Dermis microvascular lymphatic vessel endothelial cell (primary cell): ENCODE data around the gene MLF1. TPM values are rescaled to one million over a fixed set of nuclear protein-coding genes. Genes with fewer than 3 reads are reported as not detected.

Experiments used
- DNase-seq, 2 donors: peaks; one replicate each; pipeline versions ENCODE4 v3.0.0 to v3.0.0-alpha.2; 2010; ENCODE audit warnings: low read depth in 2 of 2
- total RNA-seq: library from RNA; depleted of rRNA; stranded (reverse); fragments of >200 nt; gene quantifications from 2 replicates; pipeline ENCODE4 v1.2.1, GENCODE V29; 2014

Gene MLF1
- total RNA-seq, 1 donor from 2014 or later: 4.6 TPM

DNA sequence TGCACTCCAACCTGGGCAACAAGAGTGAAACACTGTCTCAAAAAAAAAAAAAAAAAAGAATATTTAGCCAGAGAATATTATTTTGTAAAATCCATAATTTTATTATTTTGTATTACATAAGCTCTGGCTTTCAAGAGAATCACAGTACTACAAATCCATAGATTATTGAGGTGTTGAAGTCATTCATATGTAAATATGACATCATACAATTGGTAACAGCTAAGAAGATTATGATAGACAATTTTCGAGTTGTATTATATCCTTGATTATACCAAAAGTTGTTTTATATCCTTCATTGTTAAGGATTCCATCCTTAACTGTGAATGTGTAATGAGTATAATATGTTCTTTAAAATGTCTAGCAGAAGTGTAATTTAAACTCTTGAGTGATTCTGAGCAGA lies 3.7 kb downstream of the MLF1 start:
- DNase-seq: no peak

DNA sequence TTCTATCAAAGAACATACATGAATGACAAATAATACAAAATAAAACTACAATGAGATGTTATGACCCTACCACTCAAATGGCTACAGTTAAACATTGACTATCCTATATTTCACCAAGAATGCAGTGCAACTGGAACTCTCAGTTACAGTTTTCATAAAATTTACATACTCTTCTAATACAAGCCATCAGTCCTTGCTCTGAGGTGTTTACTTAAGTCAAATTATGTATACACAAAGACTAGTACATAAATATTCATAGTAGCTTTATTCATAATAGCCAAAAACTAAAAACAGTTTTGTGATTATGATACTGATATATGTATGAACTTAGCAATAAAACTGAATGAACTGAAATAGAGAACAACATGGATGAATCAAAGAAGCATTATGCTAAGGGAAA lies 19.2 kb downstream of the MLF1 start:
- no peak for DNase-seq

DNA sequence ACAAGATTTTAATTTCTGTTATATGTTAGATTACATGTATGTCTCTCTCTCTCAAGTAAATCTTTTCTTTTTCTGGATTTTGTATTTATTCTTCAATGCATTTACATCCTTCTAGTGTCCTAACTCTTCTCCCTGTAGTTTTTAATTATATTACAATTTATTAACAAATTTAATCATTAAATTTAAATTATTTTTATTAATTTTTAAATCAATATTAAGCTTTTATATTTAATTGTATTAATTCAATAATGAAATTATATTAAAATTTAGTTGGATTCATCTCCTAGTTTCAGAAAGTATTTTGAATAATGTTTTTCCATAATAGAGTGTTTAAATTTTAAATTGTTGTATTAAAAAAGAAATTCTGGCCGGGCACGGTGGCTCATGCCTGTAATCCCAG lies 29.8 kb downstream of the MLF1 start:
- DNase-seq: no peak

DNA sequence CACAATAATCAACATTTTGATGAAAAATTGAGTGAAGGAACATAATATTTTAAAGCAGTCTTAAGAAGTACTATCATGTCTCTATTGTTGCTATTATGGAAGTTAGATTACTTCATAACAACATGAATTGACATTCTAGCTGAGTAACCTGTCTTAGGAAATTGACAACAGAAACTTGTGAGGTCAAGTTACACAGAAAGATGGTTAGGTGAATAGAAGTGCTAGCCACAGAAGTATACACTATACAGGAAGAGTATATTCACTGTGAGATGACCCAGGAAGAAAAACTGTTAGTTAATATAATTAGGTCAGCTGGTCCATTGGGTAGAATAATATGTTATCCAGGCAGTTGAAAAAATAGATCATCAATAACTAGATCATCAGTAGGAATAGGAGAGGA lies 31.2 kb downstream of the MLF1 start:
- DNase-seq: no peak

DNA sequence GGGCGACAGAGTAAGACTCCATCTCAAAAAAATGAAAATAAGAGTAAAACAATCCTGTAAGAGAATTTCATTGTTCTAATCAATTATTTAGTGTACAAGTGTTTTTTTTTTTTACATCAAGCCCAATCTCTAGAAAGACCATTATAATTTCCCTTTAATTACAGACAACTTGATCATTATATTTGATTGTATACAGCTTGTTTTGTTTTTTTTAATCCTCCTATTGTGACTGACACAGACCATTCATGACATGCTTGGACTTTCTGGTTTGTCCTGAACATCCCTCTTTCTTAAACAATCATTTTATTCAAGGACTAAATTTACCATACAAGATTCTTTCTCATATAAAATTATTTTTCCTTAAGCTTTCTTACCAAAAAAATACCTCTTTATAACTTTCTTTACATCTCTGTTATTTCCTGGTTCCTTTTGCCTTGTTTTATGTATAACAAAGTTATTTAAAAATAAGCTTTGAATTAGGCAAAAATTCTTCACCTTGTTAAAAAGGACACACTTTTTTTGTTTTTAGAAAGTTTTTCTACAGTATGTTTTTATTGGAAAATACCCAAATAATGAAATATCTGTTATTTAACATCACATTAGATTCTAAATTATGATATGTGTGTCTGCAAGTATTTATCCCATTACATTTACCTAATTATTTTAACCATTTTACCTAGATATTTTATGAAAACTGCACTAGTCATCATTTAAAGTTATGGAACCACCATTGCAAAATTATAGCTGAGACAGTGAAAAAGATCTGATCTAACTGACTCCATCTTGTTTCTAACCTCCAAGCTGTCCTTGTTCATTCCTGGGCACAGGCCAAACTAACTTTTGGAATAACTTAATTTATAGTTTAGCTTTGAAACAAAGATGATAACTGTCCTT lies 47.2 kb downstream of the MLF1 start:
- no peak for DNase-seq

DNA sequence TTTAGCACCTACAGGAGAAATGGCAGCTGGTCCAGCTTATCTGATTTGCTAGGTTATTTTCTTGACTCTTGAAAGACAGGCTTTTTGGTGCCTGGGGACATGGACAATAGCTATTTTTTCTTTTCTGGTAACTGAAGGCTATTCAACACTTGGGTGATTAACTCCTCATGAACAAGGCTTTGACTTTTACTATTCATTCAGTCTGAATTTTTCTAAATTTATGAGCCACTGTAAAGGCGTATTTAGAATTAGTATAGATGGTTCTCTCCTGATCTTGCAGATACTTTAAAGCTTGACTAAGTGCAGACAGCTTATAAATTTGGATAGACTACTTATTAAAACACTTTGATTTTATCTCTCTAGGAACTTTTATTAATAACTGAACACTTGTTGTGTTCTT lies 54.9 kb downstream of the MLF1 start:
- DNase-seq: no peak

DNA sequence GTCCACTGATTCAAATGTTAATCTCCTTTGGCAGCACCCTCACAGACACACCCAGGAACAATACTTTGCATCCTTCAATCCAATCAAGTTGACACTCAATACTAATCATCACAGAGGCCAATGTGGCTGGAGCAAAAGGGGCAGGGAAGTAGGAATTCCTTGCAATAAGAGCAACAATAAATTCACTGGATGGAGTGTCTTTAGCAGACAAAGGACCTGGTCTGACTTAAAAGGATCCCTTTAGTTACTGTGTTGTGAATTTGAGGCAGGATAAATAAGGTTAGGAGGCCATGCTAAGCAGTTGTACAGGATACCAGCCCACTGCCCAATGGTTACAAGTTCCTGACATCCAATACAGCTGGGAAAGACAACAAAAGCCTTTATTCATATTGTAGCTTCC lies 61.0 kb downstream of the MLF1 start:
- no peak for DNase-seq

DNA sequence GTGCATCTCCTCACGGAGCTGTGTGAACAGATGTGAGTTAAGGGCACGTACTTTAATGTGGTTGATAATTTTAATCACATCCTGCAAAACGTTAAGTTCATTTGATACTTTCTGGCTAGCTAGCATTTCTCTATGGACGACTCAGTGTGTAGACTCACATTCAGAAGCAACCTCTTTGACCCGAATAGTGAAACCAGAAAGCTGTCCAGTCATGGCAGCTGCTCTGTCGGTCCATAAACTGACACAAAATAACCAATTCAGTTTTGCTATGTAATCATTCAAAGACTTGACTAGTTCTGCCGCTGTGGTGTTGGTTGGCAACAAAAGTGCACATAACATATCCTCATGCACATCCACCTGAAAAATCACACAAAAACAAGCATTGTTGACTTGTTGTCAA lies 69.7 kb downstream of the MLF1 start:
- no peak for DNase-seq

DNA sequence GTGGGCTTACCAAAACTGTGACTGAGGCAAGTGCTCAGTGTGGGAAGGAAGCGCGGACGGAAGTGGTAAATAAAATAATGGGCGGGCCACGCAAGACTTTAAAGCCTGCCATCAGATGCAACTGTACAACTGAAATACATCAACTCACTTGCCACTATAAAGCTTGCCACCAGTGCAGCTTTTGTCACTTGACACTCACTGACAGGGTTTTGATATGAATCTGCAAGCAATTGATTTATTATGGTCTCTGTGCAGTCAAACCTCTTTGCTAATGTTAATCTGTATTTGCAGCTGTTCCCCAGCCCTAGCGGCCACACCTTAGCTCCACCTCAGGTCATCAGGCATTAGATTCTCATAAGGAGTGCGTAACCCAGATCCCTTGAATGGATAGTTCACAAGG lies 71.0 kb downstream of the MLF1 start:
- DNase-seq: no peak

DNA sequence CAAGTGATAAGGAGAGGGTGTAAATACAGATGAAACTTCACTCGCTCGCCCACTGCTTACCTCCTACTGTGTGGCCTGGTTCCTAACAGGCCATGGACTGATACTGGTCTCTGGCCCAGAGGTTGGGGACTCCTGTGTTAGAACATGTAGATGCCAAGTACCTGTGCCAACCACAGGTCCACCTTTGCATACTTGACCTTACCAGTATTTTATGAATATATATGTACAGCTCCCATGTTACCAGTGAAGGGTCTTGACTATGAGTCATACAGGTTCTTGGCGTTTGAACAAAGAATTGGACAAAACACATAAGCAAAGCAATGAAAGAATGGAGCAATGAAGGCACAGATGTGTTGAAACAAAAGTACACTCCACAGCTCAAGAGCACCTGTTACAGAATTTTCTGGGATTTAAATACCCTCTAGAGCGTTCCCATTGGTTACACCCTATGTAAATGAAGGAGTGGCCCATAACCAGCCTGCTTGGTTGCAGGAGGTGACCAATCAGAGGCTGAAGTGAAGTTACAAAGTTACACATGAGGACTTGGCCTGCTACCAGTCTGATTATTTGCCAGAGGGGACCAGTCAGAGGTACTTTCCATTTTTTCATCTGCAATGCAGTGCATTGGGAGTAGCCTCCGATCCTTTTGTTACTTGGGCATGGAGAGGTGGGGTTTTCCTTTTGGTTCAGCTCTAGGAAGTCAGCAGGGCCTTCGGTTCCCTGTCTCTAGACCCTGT lies 71.6 kb downstream of the MLF1 start:
- DNase-seq: no peak

DNA sequence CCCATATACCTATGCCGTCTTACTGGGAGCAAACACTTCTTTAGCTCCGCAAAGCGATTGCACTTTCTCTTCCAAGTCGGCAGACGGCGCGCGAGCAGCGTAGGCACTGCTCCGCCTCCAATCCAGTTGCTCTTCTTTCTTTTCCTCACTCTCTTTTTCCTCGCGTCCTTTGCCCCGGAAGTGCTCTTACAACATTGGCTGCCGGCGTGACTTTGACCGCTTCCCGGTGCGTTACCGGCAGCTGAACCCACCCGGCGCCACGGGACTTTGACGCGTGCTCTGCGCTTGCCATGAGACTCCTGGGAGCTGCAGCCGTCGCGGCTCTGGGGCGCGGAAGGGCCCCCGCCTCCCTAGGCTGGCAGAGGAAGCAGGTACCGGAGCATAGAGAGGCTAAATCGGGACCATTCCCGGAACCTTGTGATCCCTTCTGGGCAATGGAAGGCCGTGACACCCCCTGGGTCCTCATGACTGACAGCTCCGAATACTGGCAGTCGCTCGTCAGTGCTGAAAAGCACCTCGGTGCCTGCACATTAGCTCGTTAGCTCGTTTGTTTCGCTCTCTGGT lies 73.4 kb downstream of the MLF1 start, which contains the start of gene GFM1:
GFM1 (plus strand) TSS at position 183 of the 564 bp plus-strand sequence; CDS start at position 291, 108 bp downstream.
- DNase-seq: peak; percentile 92 to 98

DNA sequence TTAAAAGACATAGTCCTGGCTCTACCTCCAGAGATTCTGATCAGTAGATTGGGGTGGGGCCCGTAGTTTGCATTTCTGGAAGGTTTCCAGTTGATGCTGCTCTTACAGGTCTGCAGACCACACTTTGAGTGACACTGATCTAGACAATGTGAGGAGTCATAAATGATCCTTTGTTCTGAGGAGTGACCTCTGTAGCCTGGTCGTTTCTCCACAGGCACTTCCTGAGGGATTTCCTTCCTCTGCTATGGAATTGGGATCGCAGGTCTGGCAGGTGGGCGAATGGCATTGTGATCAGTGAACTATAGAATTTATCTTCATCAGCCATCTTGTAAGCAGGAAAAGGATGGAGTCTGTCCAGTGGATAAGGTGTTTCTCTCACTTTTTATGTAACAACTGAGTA lies 78.8 kb downstream of the MLF1 start:
- DNase-seq: peak; percentile 85 to 96

DNA sequence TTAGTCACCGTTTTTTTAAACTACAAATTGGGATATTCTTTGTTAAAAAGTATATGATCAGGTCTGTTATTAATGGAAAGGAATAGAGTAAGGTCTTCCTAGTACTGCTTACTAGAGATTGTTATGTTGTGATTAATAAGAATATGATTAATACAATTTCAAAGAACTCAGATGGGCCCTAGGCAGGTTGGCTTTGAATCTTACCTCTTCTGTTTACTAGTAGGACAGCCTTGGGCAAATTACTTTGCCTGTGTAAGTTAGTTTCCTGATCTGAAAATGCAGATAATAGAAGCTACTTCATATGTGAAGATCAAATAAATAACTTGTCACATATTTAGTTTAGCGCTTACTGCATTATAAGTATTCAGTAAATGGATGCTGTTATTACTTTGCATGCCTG lies 80.2 kb downstream of the MLF1 start:
- DNase-seq: no peak

DNA sequence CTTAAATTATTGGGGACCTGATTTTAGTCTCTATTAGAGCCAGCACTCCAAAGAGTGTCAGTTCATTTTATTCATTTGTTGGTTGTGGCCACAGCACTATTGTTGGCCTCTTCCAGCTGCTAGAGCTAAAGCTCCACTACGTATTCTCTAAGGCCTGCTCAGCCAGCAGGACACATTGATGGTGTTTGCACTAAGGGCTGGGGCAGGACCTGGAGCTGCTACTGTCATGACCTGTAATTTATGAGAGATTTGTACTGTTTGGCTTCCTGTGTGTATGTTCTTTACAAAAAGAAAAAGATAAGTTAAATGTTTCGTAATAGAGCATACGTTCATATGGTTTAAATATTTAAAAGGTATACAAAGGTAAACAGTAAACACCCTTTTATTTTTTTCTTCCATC lies 81.5 kb downstream of the MLF1 start:
- DNase-seq: no peak

Other genes starting within 250 kb of the MLF1 start
- gene GFM1, start 73.3 kb downstream of the MLF1 start, total RNA-seq: 85.8 and 93.6 TPM in 2 replicates
- 23.1 and 26.3 TPM in 2 replicates for gene LXN, start 101.5 kb downstream of the MLF1 start, total RNA-seq
- gene RARRES1, start 161.3 kb downstream of the MLF1 start, total RNA-seq: 1.7 and 3.4 TPM in 2 replicates
- 59.2 and 66.9 TPM in 2 replicates for gene MFSD1, start 230.9 kb downstream of the MLF1 start, total RNA-seq